ENCODE data around the gene SULT2B1. TPM values are rescaled to one million over a fixed set of nuclear protein-coding genes. Genes with fewer than 3 reads are reported as not detected.

The SULT2B1 gene
- total and polyA plus RNA-seq, 4 donors: 0.39 to 0.90 (median 0.48) TPM; not detected in 1

DNA sequence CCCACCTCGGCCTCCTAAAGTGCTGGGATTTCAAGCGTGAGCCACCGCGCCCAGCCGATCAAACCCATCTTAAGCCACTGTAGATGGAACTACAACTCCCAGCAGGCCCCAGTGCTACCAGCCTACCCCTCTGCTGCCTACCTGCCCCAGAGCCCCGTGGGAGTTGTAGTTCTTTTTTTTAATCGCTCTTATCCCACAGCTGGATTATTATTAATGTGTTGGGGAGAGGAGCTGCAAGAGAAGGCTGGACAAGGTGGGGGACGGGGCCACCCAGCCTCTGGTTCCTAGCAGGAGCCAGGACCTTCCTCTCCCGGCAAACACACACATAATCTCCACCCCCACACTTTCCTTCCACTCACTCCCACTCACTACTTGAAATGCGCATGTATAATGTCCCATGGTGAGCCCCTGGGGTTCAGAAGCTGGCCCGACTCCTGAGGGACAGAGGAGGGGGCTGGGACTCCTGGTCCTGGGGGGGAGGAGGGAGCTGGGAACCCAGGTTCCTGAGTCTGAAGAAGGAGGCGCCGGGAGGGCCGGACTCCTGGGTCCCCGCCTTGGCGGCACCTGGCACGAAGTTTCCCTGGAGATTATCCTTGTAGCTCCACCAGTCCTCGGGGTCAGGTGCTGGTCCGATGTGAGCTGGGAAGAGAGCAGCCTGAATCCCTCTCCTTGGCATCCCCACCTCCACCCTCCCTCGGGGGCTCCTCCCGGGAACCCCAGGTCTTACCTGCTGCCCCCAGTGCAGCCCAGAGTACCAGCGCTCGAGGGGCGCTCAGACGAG lies 93.1 kb downstream of the SULT2B1 start:
- H3K4me1 ChIP-seq (ENCODE audit: control insufficient read depth, insufficient read depth, low read length): peaks cover 24% of the 10 kb centered on the region
- 3% methylated on average over 20 of the region's 25 CpGs for WGBS (ENCODE audit: insufficient coverage)
- H3K27ac ChIP-seq (ENCODE audit: low read depth, low read length): peak overlapping the region; percentile 89
- H3K27me3 ChIP-seq (ENCODE audit: control insufficient read depth, insufficient read depth, low read length): no peaks in the 10 kb centered on the region
- peak in 2 of 6 donors; percentile 88 to 94 for DNase-seq (ENCODE audit: low read depth in 4 of 6, low spot score in 6 of 6)
- peaks cover under 1% of the 10 kb centered on the region for H3K36me3 ChIP-seq (ENCODE audit: control insufficient read depth, insufficient read depth, low read length)
- no peaks in the 10 kb centered on the region for H3K9me3 ChIP-seq (ENCODE audit: control insufficient read depth, insufficient read depth, low read length)
- H3K4me3 ChIP-seq (ENCODE audit: low read depth, low read length): peak overlapping the region; percentile 62

- WGBS (ENCODE audit: insufficient coverage): 0% methylated on average over 6 of the region's 6 CpGs
- Histone ChIP-seq H3K4me1 (ENCODE audit: control insufficient read depth, insufficient read depth, low read length) (peaks cover 24% of the 10 kb centered on the region), H3K4me3 (ENCODE audit: low read depth, low read length) (peak overlapping the region; percentile 62), H3K9me3 (ENCODE audit: control insufficient read depth, insufficient read depth, low read length) (no peaks in the 10 kb centered on the region), H3K27me3 (ENCODE audit: control insufficient read depth, insufficient read depth, low read length) (no peaks in the 10 kb centered on the region), H3K36me3 (ENCODE audit: control insufficient read depth, insufficient read depth, low read length) (no peaks in the 10 kb centered on the region), H3K27ac (ENCODE audit: low read depth, low read length) (peak overlapping the region; percentile 89)
- no peak for DNase-seq (ENCODE audit: low read depth in 4 of 6, low spot score in 6 of 6)
Observed at GRCh38 chr19:48645620-48646000, 93.6 kb downstream of the SULT2B1 start.

DNA sequence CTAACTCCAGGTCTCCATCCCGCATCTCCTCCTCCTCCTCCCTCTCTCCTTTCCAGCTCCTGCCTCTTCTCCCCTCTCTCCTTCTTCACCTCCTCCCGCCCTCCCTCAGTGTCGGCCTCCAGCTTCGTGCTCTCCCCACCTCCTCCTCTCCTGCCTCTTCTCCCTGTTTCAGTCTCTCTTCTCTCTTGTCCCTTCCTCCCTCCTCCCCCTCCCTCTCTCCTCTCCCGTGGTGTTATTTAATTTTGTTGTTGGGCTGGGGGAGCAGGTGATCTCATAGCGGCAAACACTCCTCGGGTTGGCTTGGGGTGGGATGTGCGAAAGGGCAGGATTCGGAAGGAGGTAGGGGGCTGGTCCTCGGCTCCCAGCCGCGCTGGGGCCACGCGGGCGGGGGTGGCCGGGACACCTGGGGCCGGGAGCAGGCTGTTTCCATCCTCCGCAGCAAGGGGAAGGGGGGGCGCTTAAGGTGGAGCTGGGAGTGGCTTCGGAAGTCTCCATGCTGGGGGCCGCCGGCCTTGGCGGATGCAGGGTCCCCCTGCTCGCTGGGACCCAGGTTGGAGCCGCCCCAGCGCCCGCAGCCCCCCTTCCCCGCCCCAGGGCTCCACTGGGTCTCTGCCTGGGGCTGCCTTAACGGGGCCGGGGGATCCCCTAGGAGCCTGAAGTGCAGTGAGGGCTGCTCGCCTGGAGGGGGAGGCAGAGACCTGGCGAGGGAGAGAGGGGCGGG lies 94.2 kb downstream of the SULT2B1 start, which contains the start of gene CA11:
Gene CA11, minus strand, starts transcription at position 187 of the 721 bp plus-strand sequence. CDS start 555 bp downstream, outside the sequence.
- Histone ChIP-seq H3K4me1 (ENCODE audit: control insufficient read depth, insufficient read depth, low read length) (peaks cover 24% of the 10 kb centered on the region), H3K27ac (ENCODE audit: low read depth, low read length) (peak within 1 kb of the TSS; percentile 89), H3K27me3 (ENCODE audit: control insufficient read depth, insufficient read depth, low read length) (no peaks in the 10 kb centered on the region), H3K9me3 (ENCODE audit: control insufficient read depth, insufficient read depth, low read length) (no peaks in the 10 kb centered on the region), H3K4me3 (ENCODE audit: low read depth, low read length) (peak within 1 kb of the TSS; percentile 62), H3K36me3 (ENCODE audit: control insufficient read depth, insufficient read depth, low read length) (no peaks in the 10 kb centered on the region)
- peak in 5 of 6 donors; percentile 82 to 98 (median 92) for DNase-seq (ENCODE audit: low read depth in 4 of 6, low spot score in 6 of 6)
- WGBS (ENCODE audit: insufficient coverage): under 1% methylated on average over 31 of the region's 33 CpGs

DNA sequence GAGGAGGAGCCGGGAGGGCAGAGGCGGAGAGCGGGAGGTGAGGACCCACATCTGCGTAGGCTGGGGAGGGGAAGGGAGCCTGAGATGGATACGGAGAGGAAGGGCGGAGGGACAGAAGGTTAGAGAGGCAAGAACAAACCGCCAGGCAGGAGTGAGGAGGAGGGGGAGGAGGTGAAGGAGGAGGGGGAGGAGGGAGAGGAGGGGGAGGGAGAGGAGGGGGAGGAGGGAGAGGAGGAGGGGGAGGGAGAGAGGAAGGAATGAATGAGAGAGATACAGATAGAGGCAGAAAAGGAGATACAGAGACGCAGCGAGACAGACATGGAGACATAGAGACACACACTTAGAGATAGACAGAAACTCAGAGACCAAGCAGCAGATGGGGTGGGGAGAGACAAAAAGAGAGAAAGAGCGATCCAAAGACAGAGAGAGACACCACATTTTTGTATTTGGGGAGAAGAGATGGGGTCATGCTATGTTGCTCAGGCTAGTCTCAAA lies 94.8 kb downstream of the SULT2B1 start:
- DNase-seq (ENCODE audit: low read depth in 4 of 6, low spot score in 6 of 6): no peak
- H3K36me3 ChIP-seq (ENCODE audit: control insufficient read depth, insufficient read depth, low read length): no peaks in the 10 kb centered on the region
- H3K27me3 ChIP-seq (ENCODE audit: control insufficient read depth, insufficient read depth, low read length): no peaks in the 10 kb centered on the region
- H3K9me3 ChIP-seq (ENCODE audit: control insufficient read depth, insufficient read depth, low read length): no peaks in the 10 kb centered on the region
- peak overlapping the region; percentile 89 for H3K27ac ChIP-seq (ENCODE audit: low read depth, low read length)
- peaks cover 24% of the 10 kb centered on the region for H3K4me1 ChIP-seq (ENCODE audit: control insufficient read depth, insufficient read depth, low read length)
- 2% methylated on average over 6 of the region's 10 CpGs for WGBS (ENCODE audit: insufficient coverage)
- H3K4me3 ChIP-seq (ENCODE audit: low read depth, low read length): peak overlapping the region; percentile 62

GRCh38 chr19:48648134-48648533 lies 96.2 kb downstream of the SULT2B1 start:
- no CpG with 5 or more reads among the region's 2 CpGs for WGBS (ENCODE audit: insufficient coverage)
- H3K27me3 ChIP-seq (ENCODE audit: control insufficient read depth, insufficient read depth, low read length): no peaks in the 10 kb centered on the region
- H3K9me3 ChIP-seq (ENCODE audit: control insufficient read depth, insufficient read depth, low read length): no peaks in the 10 kb centered on the region
- DNase-seq (ENCODE audit: low read depth in 4 of 6, low spot score in 6 of 6): no peak
- H3K36me3 ChIP-seq (ENCODE audit: control insufficient read depth, insufficient read depth, low read length): no peaks in the 10 kb centered on the region
- no peak overlapping the region for H3K27ac ChIP-seq (ENCODE audit: low read depth, low read length)
- peaks cover 24% of the 10 kb centered on the region for H3K4me1 ChIP-seq (ENCODE audit: control insufficient read depth, insufficient read depth, low read length)
- no peak overlapping the region for H3K4me3 ChIP-seq (ENCODE audit: low read depth, low read length)

Other genes with a start within 250 kb of the SULT2B1 start
- 10 to 100 TPM; 31.6 to 77.1 TPM for gene EMP3, start 226.6 kb upstream of the SULT2B1 start, total RNA-seq
- 10 to 100 TPM; 29.7 to 64.9 TPM for gene EMP3, start 226.6 kb upstream of the SULT2B1 start, polyA plus RNA-seq (ENCODE audit: insufficient read length in 2 of 2)
- 1 to 10 TPM; 3.5 to 6.7 TPM for gene TMEM143, start 188.2 kb upstream of the SULT2B1 start, total RNA-seq
- 10 to 100 TPM; 10.0 to 14.7 TPM for gene TMEM143, start 188.2 kb upstream of the SULT2B1 start, polyA plus RNA-seq (ENCODE audit: insufficient read length in 2 of 2)
- not detected for gene SYNGR4, start 187.8 kb upstream of the SULT2B1 start, total RNA-seq
- gene SYNGR4, start 187.8 kb upstream of the SULT2B1 start, polyA plus RNA-seq (ENCODE audit: insufficient read length in 2 of 2): under 1 TPM; 0.35 to 0.76 TPM
- gene KDELR1, start 160.6 kb upstream of the SULT2B1 start, total RNA-seq: 10 to 100 TPM; 44.6 to 86.8 TPM
- gene KDELR1, start 160.6 kb upstream of the SULT2B1 start, polyA plus RNA-seq (ENCODE audit: insufficient read length in 2 of 2): 100 to 1,000 TPM; 125 to 141 TPM
- gene GRIN2D, start 158.5 kb upstream of the SULT2B1 start, total RNA-seq: 1 to 10 TPM; 2.6 to 6.3 TPM
- gene GRIN2D, start 158.5 kb upstream of the SULT2B1 start, polyA plus RNA-seq (ENCODE audit: insufficient read length in 2 of 2): 10 to 100 TPM; 30.9 to 32.0 TPM
- 10 to 100 TPM; 10.5 to 23.4 TPM for gene GRWD1, start 106.2 kb upstream of the SULT2B1 start, total RNA-seq
- gene GRWD1, start 106.2 kb upstream of the SULT2B1 start, polyA plus RNA-seq (ENCODE audit: insufficient read length in 2 of 2): 10 to 100 TPM; 22.0 to 29.9 TPM
- 1 to 10 TPM in 1 of 2 donors, under 1 TPM in 1; 0.61 to 1.4 TPM for gene KCNJ14, start 96.6 kb upstream of the SULT2B1 start, total RNA-seq
- 1 to 10 TPM; 1.2 to 2.1 TPM for gene KCNJ14, start 96.6 kb upstream of the SULT2B1 start, polyA plus RNA-seq (ENCODE audit: insufficient read length in 2 of 2)
- 10 to 100 TPM; 29.9 to 49.8 TPM for gene CYTH2, start 82.8 kb upstream of the SULT2B1 start, total RNA-seq
- gene CYTH2, start 82.8 kb upstream of the SULT2B1 start, polyA plus RNA-seq (ENCODE audit: insufficient read length in 2 of 2): 100 to 1,000 TPM in 1 of 2 donors, 10 to 100 TPM in 1; 98.0 to 109 TPM
- gene LMTK3, start 40.3 kb upstream of the SULT2B1 start, total RNA-seq: 10 to 100 TPM in 1 of 2 donors, 1 to 10 TPM in 1; 8.8 to 10.8 TPM
- 10 to 100 TPM; 65.8 to 76.5 TPM for gene LMTK3, start 40.3 kb upstream of the SULT2B1 start, polyA plus RNA-seq (ENCODE audit: insufficient read length in 2 of 2)
- gene SPACA4, start 54.6 kb downstream of the SULT2B1 start, total RNA-seq: not detected
- under 1 TPM in 1 of 2 donors, not detected in 1; 0.54 TPM for gene SPACA4, start 54.6 kb downstream of the SULT2B1 start, polyA plus RNA-seq (ENCODE audit: insufficient read length in 2 of 2)
- under 1 TPM in 1 of 2 donors, not detected in 1; 0.61 TPM for gene FAM83E, start 62.9 kb downstream of the SULT2B1 start, total RNA-seq
- under 1 TPM; 0.13 to 0.45 TPM for gene FAM83E, start 62.9 kb downstream of the SULT2B1 start, polyA plus RNA-seq (ENCODE audit: insufficient read length in 2 of 2)
- gene RPL18, start 67.0 kb downstream of the SULT2B1 start, total RNA-seq: 1,000 to 10,000 TPM in 1 of 2 donors, 100 to 1,000 TPM in 1; 747 to 1,623 TPM
- gene RPL18, start 67.0 kb downstream of the SULT2B1 start, polyA plus RNA-seq (ENCODE audit: insufficient read length in 2 of 2): 1,000 to 10,000 TPM; 1,019 to 1,048 TPM
- gene SPHK2, start 67.3 kb downstream of the SULT2B1 start, total RNA-seq: 10 to 100 TPM; 10.2 to 11.6 TPM
- gene SPHK2, start 67.3 kb downstream of the SULT2B1 start, polyA plus RNA-seq (ENCODE audit: insufficient read length in 2 of 2): 10 to 100 TPM; 36.6 to 39.3 TPM
- gene DBP, start 85.2 kb downstream of the SULT2B1 start, total RNA-seq: 10 to 100 TPM in 1 of 2 donors, 1 to 10 TPM in 1; 6.2 to 16.6 TPM
- gene DBP, start 85.2 kb downstream of the SULT2B1 start, polyA plus RNA-seq (ENCODE audit: insufficient read length in 2 of 2): 10 to 100 TPM; 14.0 to 16.2 TPM
- 10 to 100 TPM; 13.3 to 64.7 TPM for gene CA11, start 94.0 kb downstream of the SULT2B1 start, total RNA-seq
- 10 to 100 TPM; 53.6 to 71.7 TPM for gene CA11, start 94.0 kb downstream of the SULT2B1 start, polyA plus RNA-seq (ENCODE audit: insufficient read length in 2 of 2)
- gene NTN5, start 120.8 kb downstream of the SULT2B1 start, total RNA-seq: 1 to 10 TPM in 1 of 2 donors, under 1 TPM in 1; 0.10 to 1.2 TPM
- gene NTN5, start 120.8 kb downstream of the SULT2B1 start, polyA plus RNA-seq (ENCODE audit: insufficient read length in 2 of 2): 1 to 10 TPM in 1 of 2 donors, under 1 TPM in 1; 0.63 to 2.3 TPM
- not detected for gene FUT2, start 143.8 kb downstream of the SULT2B1 start, total RNA-seq
- 1 to 10 TPM; 2.1 to 6.7 TPM for gene FUT2, start 143.8 kb downstream of the SULT2B1 start, polyA plus RNA-seq (ENCODE audit: insufficient read length in 2 of 2)
- gene MAMSTR, start 167.6 kb downstream of the SULT2B1 start, total RNA-seq: 1 to 10 TPM in 1 of 2 donors, under 1 TPM in 1; 0.89 to 2.4 TPM
- 1 to 10 TPM; 4.1 to 6.6 TPM for gene MAMSTR, start 167.6 kb downstream of the SULT2B1 start, polyA plus RNA-seq (ENCODE audit: insufficient read length in 2 of 2)
- gene RASIP1, start 188.4 kb downstream of the SULT2B1 start, total RNA-seq: 10 to 100 TPM in 1 of 2 donors, 1 to 10 TPM in 1; 2.9 to 11.9 TPM
- 10 to 100 TPM in 1 of 2 donors, 1 to 10 TPM in 1; 8.1 to 11.9 TPM for gene RASIP1, start 188.4 kb downstream of the SULT2B1 start, polyA plus RNA-seq (ENCODE audit: insufficient read length in 2 of 2)
- gene IZUMO1, start 194.7 kb downstream of the SULT2B1 start, total RNA-seq: under 1 TPM in 1 of 2 donors, not detected in 1; 0.10 TPM
- gene IZUMO1, start 194.7 kb downstream of the SULT2B1 start, polyA plus RNA-seq (ENCODE audit: insufficient read length in 2 of 2): 1 to 10 TPM in 1 of 2 donors, under 1 TPM in 1; 0.41 to 1.2 TPM
- gene FUT1, start 200.5 kb downstream of the SULT2B1 start, total RNA-seq: 1 to 10 TPM; 1.9 to 4.4 TPM
- 1 to 10 TPM; 2.9 to 3.5 TPM for gene FUT1, start 200.5 kb downstream of the SULT2B1 start, polyA plus RNA-seq (ENCODE audit: insufficient read length in 2 of 2)
- gene FGF21, start 203.4 kb downstream of the SULT2B1 start, total RNA-seq: not detected
- gene FGF21, start 203.4 kb downstream of the SULT2B1 start, polyA plus RNA-seq (ENCODE audit: insufficient read length in 2 of 2): not detected